H4 (cell line): ENCODE measurements around the gene TBATA. TPM values are rescaled to one million over a fixed set of nuclear protein-coding genes. Genes with fewer than 3 reads are reported as not detected.

Experiments used
- total RNA-seq: library from RNA; depleted of rRNA; stranded (reverse); fragments of >200 nt; shearing (Covaris generic); gene quantifications from 2 replicates; pipeline ENCODE4 v1.2.3, GENCODE V29; 2014; rRNA removed

The TBATA gene
- total RNA-seq, 1 experiment from 2014 or later: not detected

Other genes with a start within 250 kb of the TBATA start
- gene PRF1, start 182.6 kb downstream of the TBATA start, total RNA-seq: not detected in 2 replicates
- gene ADAMTS14, start 112.9 kb downstream of the TBATA start, total RNA-seq: 0.45 and 0.74 TPM in 2 replicates
- gene SGPL1, start 30.6 kb upstream of the TBATA start, total RNA-seq: 29.7 and 36.7 TPM in 2 replicates
- 18.8 and 22.2 TPM in 2 replicates for gene PCBD1, start 103.2 kb upstream of the TBATA start, total RNA-seq